BJ (cell line): Measurements from ENCODE around the gene INTS7. TPM values are rescaled to one million over a fixed set of nuclear protein-coding genes. Genes with fewer than 3 reads are reported as not detected.
"Not testable (repeated sequence)": the region's sequence is repeated elsewhere in the genome, so short reads cannot be mapped to it uniquely, and the experiment has no call there.

Experiments used
- CTCF ChIA-PET: fragments of 350-600 bp; formaldehyde crosslinking; extraction: SDS; loops from one replicate; lab custom pipeline; 2021; ENCODE audit warnings: antibody characterized with exemption, inconsistent platforms; lab: Yijun Ruan, JAX
- POLR2A ChIA-PET: fragments of 300-600 bp; sonication (Branson Sonifier 250); formaldehyde crosslinking; extraction: SDS; loops from one replicate; lab custom pipeline; 2021; ENCODE audit warnings: antibody characterized with exemption; lab: Charles Lee
- DNase-seq: peaks from one replicate; pipeline ENCODE4 v3.0.0-alpha.2; 2011; ENCODE audit warnings: low read depth
- H3K27me3 ChIP-seq: 2 replicates; pipeline ENCODE4 v1.6.0; 2011; ENCODE audit warnings: low read length; ENCODE audit not compliant: control insufficient read depth, insufficient read depth
- H3K36me3 ChIP-seq: 2 replicates; pipeline ENCODE4 v1.5.1; 2011; ENCODE audit warnings: low read length; ENCODE audit not compliant: control insufficient read depth, insufficient read depth
- H3K4me3 ChIP-seq: 2 replicates; pipeline ENCODE4 v1.5.1; 2011; ENCODE audit warnings: low read depth, mild to moderate bottlenecking, control low read depth, low read length
- polyA plus RNA-seq: library from polyadenylated mRNA; depleted of rRNA; stranded (reverse); fragments of >200 nt; gene quantifications from 2 replicates; pipeline ENCODE4 v1.2.3, GENCODE V29; 2011
- TF ChIP-seq, protein P1 (sequence below): IDR thresholded peaks from 2 replicates; pipeline ENCODE4 v1.5.1; 2011; ENCODE audit warnings: low read depth, mild to moderate bottlenecking, control low read depth, inconsistent platforms, low read length, moderate library complexity; ENCODE audit not compliant: insufficient read depth

INTS7 gene
- polyA plus RNA-seq, 1 experiment, result 11.6 TPM

DNA sequence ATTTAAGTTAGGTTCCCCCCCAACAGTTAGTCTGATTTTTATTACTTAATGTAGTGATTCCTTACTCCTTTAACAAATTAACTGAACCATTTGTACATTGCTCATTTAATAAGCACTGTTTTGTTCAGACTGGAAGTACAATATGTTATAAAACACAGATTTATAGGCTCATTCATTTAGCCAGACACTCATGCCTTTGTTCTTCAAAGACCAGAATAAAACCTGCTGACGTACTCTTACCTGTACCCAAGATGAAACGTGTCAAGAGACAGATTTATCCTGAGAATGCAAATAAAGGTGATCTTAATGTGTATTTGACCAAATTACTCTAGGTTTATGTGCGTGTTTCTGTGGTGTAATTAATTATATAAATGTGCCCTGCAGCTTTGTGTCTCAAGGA, 92.8 kb downstream of the INTS7 start:
- TF ChIP-seq, protein P1, sequence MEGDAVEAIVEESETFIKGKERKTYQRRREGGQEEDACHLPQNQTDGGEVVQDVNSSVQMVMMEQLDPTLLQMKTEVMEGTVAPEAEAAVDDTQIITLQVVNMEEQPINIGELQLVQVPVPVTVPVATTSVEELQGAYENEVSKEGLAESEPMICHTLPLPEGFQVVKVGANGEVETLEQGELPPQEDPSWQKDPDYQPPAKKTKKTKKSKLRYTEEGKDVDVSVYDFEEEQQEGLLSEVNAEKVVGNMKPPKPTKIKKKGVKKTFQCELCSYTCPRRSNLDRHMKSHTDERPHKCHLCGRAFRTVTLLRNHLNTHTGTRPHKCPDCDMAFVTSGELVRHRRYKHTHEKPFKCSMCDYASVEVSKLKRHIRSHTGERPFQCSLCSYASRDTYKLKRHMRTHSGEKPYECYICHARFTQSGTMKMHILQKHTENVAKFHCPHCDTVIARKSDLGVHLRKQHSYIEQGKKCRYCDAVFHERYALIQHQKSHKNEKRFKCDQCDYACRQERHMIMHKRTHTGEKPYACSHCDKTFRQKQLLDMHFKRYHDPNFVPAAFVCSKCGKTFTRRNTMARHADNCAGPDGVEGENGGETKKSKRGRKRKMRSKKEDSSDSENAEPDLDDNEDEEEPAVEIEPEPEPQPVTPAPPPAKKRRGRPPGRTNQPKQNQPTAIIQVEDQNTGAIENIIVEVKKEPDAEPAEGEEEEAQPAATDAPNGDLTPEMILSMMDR, result no peak
- Histone ChIP-seq H3K4me3 (no peak overlapping the region), H3K36me3 (no peaks in the 10 kb centered on the region), H3K27me3 (no peaks in the 10 kb centered on the region)
- CTCF ChIA-PET, result no interaction called here
- POLR2A ChIA-PET, result no interaction called here
- no peak for DNase-seq

- TF ChIP-seq, protein P1, result no peak
- CTCF ChIA-PET, result no interaction called here
- POLR2A ChIA-PET, result no interaction called here
Observed at GRCh38 chr1:211939876-211940468, 95.4 kb downstream of the INTS7 start.

DNA sequence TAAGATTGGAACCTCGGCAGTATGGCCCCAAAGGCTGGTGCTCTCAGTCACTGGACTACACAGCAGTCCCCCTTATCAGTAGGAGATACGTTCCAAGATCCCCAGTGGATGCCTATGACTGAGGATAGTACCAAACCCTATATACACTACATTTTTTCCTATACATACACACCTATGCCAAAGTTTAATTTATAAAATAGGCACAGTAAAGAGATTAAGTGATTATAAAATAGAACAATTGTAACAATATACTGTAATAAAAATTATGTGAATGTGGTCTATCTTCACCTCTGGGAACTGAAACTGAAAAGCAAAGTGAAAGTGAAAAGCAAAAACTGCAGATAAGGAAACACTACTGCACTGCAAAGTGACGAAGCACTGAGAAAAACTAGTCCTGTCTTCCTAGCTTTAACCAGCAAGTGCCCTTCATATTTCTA, 96.8 kb downstream of the INTS7 start:
- CTCF ChIA-PET, result interaction anchor here (0.8 kb wide), 1 partner anchor 92 kb away, joined by 3 read pairs; no protein-coding TSS in a partner anchor
- POLR2A ChIA-PET, result no interaction called here
- no peak for DNase-seq

More at GRCh38 chr1:211939876-211940468, 95.4 kb downstream of the INTS7 start:
- no peaks in the 10 kb centered on the region for H3K27me3 ChIP-seq
- H3K4me3 ChIP-seq, result no peak overlapping the region
- DNase-seq, result no peak
- no peaks in the 10 kb centered on the region for H3K36me3 ChIP-seq

DNA sequence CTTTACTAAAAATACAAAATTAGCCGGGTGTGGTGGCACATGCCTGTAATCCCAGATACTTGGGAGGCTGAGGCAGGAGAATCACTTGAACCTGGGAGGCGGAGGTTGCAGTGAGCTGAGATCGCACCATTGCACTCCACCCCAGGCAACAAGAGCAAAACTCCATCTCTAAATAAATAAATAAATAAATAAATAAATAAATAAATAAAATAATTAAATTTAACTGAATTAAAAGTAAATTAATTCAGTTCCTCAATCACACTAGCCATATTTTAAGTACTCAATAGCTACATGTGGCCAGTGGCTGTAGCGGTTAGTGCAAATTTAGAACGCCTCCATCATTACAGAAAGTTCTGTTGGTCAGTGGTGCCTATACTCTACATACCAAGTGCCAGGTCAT, 97.9 kb downstream of the INTS7 start:
- POLR2A ChIA-PET, H3K36me3 ChIP-seq, H3K27me3 ChIP-seq, H3K4me3 ChIP-seq, DNase-seq: not testable (repeated sequence)
- CTCF ChIA-PET, result interaction anchor here (0.8 to 1.1 kb wide), 2 partner anchors 10 to 91 kb away, joined by 3 read pairs; no protein-coding TSS in a partner anchor

More for the DNA sequence above, 96.8 kb downstream of the INTS7 start:
- H3K36me3 ChIP-seq, result no peaks in the 10 kb centered on the region
- TF ChIP-seq, protein P1, result no peak
- H3K4me3 ChIP-seq, result no peak overlapping the region
- no peaks in the 10 kb centered on the region for H3K27me3 ChIP-seq

GRCh38 chr1:211935448-211935970, 99.8 kb downstream of the INTS7 start:
- TF ChIP-seq, protein P1, result no peak
- ChIA-PET CTCF (interaction anchor here (1.7 kb wide), 1 partner anchor 99 kb away, joined by 3 read pairs; no protein-coding TSS in a partner anchor), POLR2A (no interaction called here)
- H3K27me3 ChIP-seq, result no peaks in the 10 kb centered on the region
- H3K36me3 ChIP-seq, result no peaks in the 10 kb centered on the region
- H3K4me3 ChIP-seq, result no peak overlapping the region
- DNase-seq, result no peak
